GM18499 (cell line): ENCODE data around the gene FAM81B.

Experiments
- ATAC-seq: cut with Tn5 transposase; IDR thresholded peaks from one replicate; pipeline ENCODE4 v1.9.1; 2021; ENCODE audit warnings: moderate number of reproducible peaks; ENCODE audit not compliant: insufficient read depth, unreplicated experiment

FAM81B gene

GRCh38 chr5:95398989-95399388 lies 7.8 kb downstream of the FAM81B start:
- no peak for ATAC-seq

- no peak for ATAC-seq
These were observed 10.5 kb downstream of the FAM81B start for GRCh38 chr5:95401626-95402025.

GRCh38 chr5:95403996-95404395 lies 12.8 kb downstream of the FAM81B start:
- ATAC-seq: no peak

- ATAC-seq: no peak
These were observed 15.4 kb downstream of the FAM81B start for GRCh38 chr5:95406426-95407090.

- ATAC-seq: no peak
These were observed 19.1 kb downstream of the FAM81B start for GRCh38 chr5:95410279-95410678.

GRCh38 chr5:95411474-95411873 lies 20.3 kb downstream of the FAM81B start:
- no peak for ATAC-seq

GRCh38 chr5:95414451-95414850 lies 23.3 kb downstream of the FAM81B start:
- no peak for ATAC-seq

- no peak for ATAC-seq
These were observed 26.8 kb downstream of the FAM81B start for GRCh38 chr5:95417971-95418370.

GRCh38 chr5:95422838-95423237 lies 31.7 kb downstream of the FAM81B start:
- no peak for ATAC-seq

- no peak for ATAC-seq
These were observed 32.9 kb downstream of the FAM81B start for GRCh38 chr5:95424016-95424415.

- ATAC-seq: no peak
These were observed 33.4 kb downstream of the FAM81B start for GRCh38 chr5:95424526-95424925.

GRCh38 chr5:95426227-95426626 lies 35.1 kb downstream of the FAM81B start:
- ATAC-seq: no peak

GRCh38 chr5:95432779-95433178 lies 41.6 kb downstream of the FAM81B start:
- ATAC-seq: no peak

GRCh38 chr5:95439801-95440493 lies 48.8 kb downstream of the FAM81B start:
- no peak for ATAC-seq

GRCh38 chr5:95440825-95441224 lies 49.7 kb downstream of the FAM81B start:
- no peak for ATAC-seq

GRCh38 chr5:95441636-95442035 lies 50.5 kb downstream of the FAM81B start:
- ATAC-seq: no peak

GRCh38 chr5:95445442-95445841 lies 54.3 kb downstream of the FAM81B start:
- no peak for ATAC-seq

GRCh38 chr5:95445995-95446394 lies 54.8 kb downstream of the FAM81B start:
- ATAC-seq: no peak

GRCh38 chr5:95446560-95447221 lies 55.5 kb downstream of the FAM81B start:
- no peak for ATAC-seq

- ATAC-seq: no peak
These were observed 56.8 kb downstream of the FAM81B start for GRCh38 chr5:95447961-95448360.

- no peak for ATAC-seq
These were observed 57.6 kb downstream of the FAM81B start for GRCh38 chr5:95448789-95449188.

- ATAC-seq: no peak
These were observed 58.3 kb downstream of the FAM81B start for GRCh38 chr5:95449460-95449859.
